Measurements from ENCODE around the gene GPR160. TPM values are rescaled to one million over a fixed set of nuclear protein-coding genes. Genes with fewer than 3 reads are reported as not detected.

Gene GPR160
- total RNA-seq, 1 donor from 2014 or later, result 0.45 TPM

- Mint-ChIP-seq H3K9me3 (no peaks in the 10 kb centered on the region), H3K4me1 (peaks cover 3% of the 10 kb centered on the region), H3K27ac (no peak overlapping the region), H3K36me3 (peaks cover 6% of the 10 kb centered on the region), H3K27me3 (ENCODE audit: low read depth) (no peaks in the 10 kb centered on the region), H3K4me3 (no peak overlapping the region)
- TF ChIP-seq CTCF (IDR thresholded peaks at IDR 0.05; ENCODE audit: unreplicated experiment), result no peak
- DNase-seq (ENCODE audit: low spot score in 2 of 2, unreplicated experiment in 2 of 2), result no peak
These were observed 34.9 kb upstream of the GPR160 start for GRCh38 chr3:170002879-170003278.

- Mint-ChIP-seq H3K27me3 (ENCODE audit: low read depth) (no peaks in the 10 kb centered on the region), H3K4me1 (peaks cover 3% of the 10 kb centered on the region), H3K9me3 (no peaks in the 10 kb centered on the region), H3K36me3 (peaks cover 6% of the 10 kb centered on the region), H3K4me3 (no peak overlapping the region), H3K27ac (no peak overlapping the region)
- DNase-seq (ENCODE audit: low spot score in 2 of 2, unreplicated experiment in 2 of 2), result no peak
- TF ChIP-seq CTCF (IDR thresholded peaks at IDR 0.05; ENCODE audit: unreplicated experiment), result no peak
These were observed 33.9 kb upstream of the GPR160 start for GRCh38 chr3:170003881-170004356.

- Mint-ChIP-seq H3K4me1 (peaks cover 2% of the 10 kb centered on the region), H3K27me3 (ENCODE audit: low read depth) (peaks cover 3% of the 10 kb centered on the region), H3K36me3 (no peaks in the 10 kb centered on the region), H3K4me3 (no peak overlapping the region), H3K9me3 (no peaks in the 10 kb centered on the region), H3K27ac (no peak overlapping the region)
- TF ChIP-seq CTCF (IDR thresholded peaks at IDR 0.05; ENCODE audit: unreplicated experiment), result no peak
- no peak for DNase-seq (ENCODE audit: low spot score in 2 of 2, unreplicated experiment in 2 of 2)
These were observed 30.6 kb upstream of the GPR160 start for GRCh38 chr3:170007031-170007663.

GRCh38 chr3:170010498-170010897 lies 27.3 kb upstream of the GPR160 start:
- no peaks in the 10 kb centered on the region for H3K9me3 Mint-ChIP-seq
- H3K4me3 Mint-ChIP-seq, result no peak overlapping the region
- DNase-seq (ENCODE audit: low spot score in 2 of 2, unreplicated experiment in 2 of 2), result no peak
- TF ChIP-seq CTCF (IDR thresholded peaks at IDR 0.05; ENCODE audit: unreplicated experiment), result no peak
- no peak overlapping the region for H3K27ac Mint-ChIP-seq
- H3K27me3 Mint-ChIP-seq (ENCODE audit: low read depth), result peaks cover 3% of the 10 kb centered on the region
- H3K36me3 Mint-ChIP-seq, result no peaks in the 10 kb centered on the region
- H3K4me1 Mint-ChIP-seq, result no peaks in the 10 kb centered on the region

- Mint-ChIP-seq H3K27me3 (ENCODE audit: low read depth) (peaks cover 11% of the 10 kb centered on the region), H3K9me3 (no peaks in the 10 kb centered on the region), H3K4me3 (no peak overlapping the region), H3K27ac (no peak overlapping the region), H3K4me1 (no peaks in the 10 kb centered on the region), H3K36me3 (no peaks in the 10 kb centered on the region)
- TF ChIP-seq CTCF (IDR thresholded peaks at IDR 0.05; ENCODE audit: unreplicated experiment), result no peak
- no peak for DNase-seq (ENCODE audit: low spot score in 2 of 2, unreplicated experiment in 2 of 2)
These were observed 25.0 kb upstream of the GPR160 start for GRCh38 chr3:170012683-170013400.
